Activated CD4-positive, alpha-beta T cell treated with anti-CD3 and anti-CD28 coated beads, Interleukin-2, amount 10 ng/mL, durations not matched to agents 7 days and 5 days (primary cell): Measurements from ENCODE around the gene KRTAP10-8. TPM values are rescaled to one million over a fixed set of nuclear protein-coding genes. Genes with fewer than 3 reads are reported as not detected.

Experiments used
- CTCF ChIA-PET: fragments of 350-600 bp; sonication (Branson Sonifier 250); formaldehyde crosslinking; loops from one replicate; lab custom pipeline; 2021; ENCODE audit warnings: antibody characterized with exemption; lab: Charles Lee
- POLR2A ChIA-PET: fragments of 350-600 bp; sonication (Branson Sonifier 250); formaldehyde crosslinking; loops from one replicate; lab custom pipeline; 2021; ENCODE audit warnings: antibody characterized with exemption; lab: Charles Lee
- DNase-seq: peaks from one replicate; pipeline ENCODE4 v3.0.0-alpha.2; 2020
- H3K27ac Mint-ChIP-seq: one replicate; pipeline ENCODE4 v1.8.0; 2021; ENCODE audit warnings: mild to moderate bottlenecking, moderate library complexity, mixed read lengths
- H3K27me3 Mint-ChIP-seq: one replicate; pipeline ENCODE4 v1.8.0; 2021; ENCODE audit warnings: mixed read lengths
- H3K36me3 Mint-ChIP-seq: one replicate; pipeline ENCODE4 v1.8.0; 2021; ENCODE audit warnings: low read depth, mixed read lengths
- H3K4me1 Mint-ChIP-seq: one replicate; pipeline ENCODE4 v1.8.0; 2021; ENCODE audit warnings: mixed read lengths
- H3K4me3 Mint-ChIP-seq: one replicate; pipeline ENCODE4 v1.8.0; 2021; ENCODE audit warnings: mild to moderate bottlenecking, moderate library complexity, mixed read lengths
- H3K9me3 Mint-ChIP-seq: one replicate; pipeline ENCODE4 v1.8.0; 2021; ENCODE audit warnings: mixed read lengths
- total RNA-seq, 2 experiments: library from RNA; stranded (reverse); gene quantifications; one replicate each; pipeline ENCODE4 v1.2.3, GENCODE V29; 2021

KRTAP10-8 gene
- not detected for total RNA-seq

GRCh38 chr21:44612029-44612486 is at the start of gene KRTAP10-8:
KRTAP10-8 (plus strand) TSS chr21:44612079; CDS start chr21:44612101, 22 bp downstream.
- H3K4me1 Mint-ChIP-seq, result peaks cover 5% of the 10 kb centered on the region
- CTCF ChIA-PET, result no interaction called here
- peaks cover 4% of the 10 kb centered on the region for H3K36me3 Mint-ChIP-seq
- peaks cover 4% of the 10 kb centered on the region for H3K27me3 Mint-ChIP-seq
- no peak for DNase-seq
- H3K4me3 Mint-ChIP-seq, result no peak within 1 kb of the TSS
- H3K9me3 Mint-ChIP-seq, result peaks cover 23% of the 10 kb centered on the region
- POLR2A ChIA-PET, result no interaction called here
- H3K27ac Mint-ChIP-seq, result no peak within 1 kb of the TSS

DNA sequence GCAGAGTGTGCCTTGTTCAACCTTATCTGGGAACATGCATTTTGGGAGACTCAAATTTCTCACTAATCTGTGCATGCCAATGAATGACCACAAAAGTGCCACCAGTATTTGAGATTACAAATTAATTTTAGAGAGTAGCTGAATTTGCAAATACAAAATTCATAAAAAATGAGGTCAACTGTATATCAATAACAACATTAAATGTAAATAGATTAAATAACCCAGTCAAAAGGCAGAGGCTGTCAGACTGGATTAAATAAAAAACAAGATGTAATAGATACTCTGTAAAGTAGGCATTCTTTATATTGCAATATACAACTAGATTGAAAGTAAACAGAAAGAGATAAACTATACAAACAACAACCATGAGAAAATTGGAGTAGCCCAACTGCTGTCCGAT is 47.8 kb upstream of the KRTAP10-8 start:
- no peak overlapping the region for H3K4me3 Mint-ChIP-seq
- no peak overlapping the region for H3K27ac Mint-ChIP-seq
- peaks cover 14% of the 10 kb centered on the region for H3K4me1 Mint-ChIP-seq
- CTCF ChIA-PET, result no interaction called here
- peaks cover 7% of the 10 kb centered on the region for H3K36me3 Mint-ChIP-seq
- H3K27me3 Mint-ChIP-seq, result peaks cover 12% of the 10 kb centered on the region
- no peak for DNase-seq
- H3K9me3 Mint-ChIP-seq, result peaks cover 19% of the 10 kb centered on the region
- POLR2A ChIA-PET, result no interaction called here

GRCh38 chr21:44564886-44565598 is 46.8 kb upstream of the KRTAP10-8 start:
- Mint-ChIP-seq H3K9me3 (peaks cover 15% of the 10 kb centered on the region), H3K27me3 (peaks cover 12% of the 10 kb centered on the region), H3K36me3 (peaks cover 7% of the 10 kb centered on the region), H3K4me1 (peaks cover 14% of the 10 kb centered on the region), H3K4me3 (peak overlapping the region; percentile 28), H3K27ac (peak overlapping the region; percentile 90)
- no peak for DNase-seq
- ChIA-PET CTCF (no interaction called here), POLR2A (no interaction called here)

GRCh38 chr21:44566403-44566802 is 45.5 kb upstream of the KRTAP10-8 start:
- no peak overlapping the region for H3K27ac Mint-ChIP-seq
- CTCF ChIA-PET, result no interaction called here

DNA sequence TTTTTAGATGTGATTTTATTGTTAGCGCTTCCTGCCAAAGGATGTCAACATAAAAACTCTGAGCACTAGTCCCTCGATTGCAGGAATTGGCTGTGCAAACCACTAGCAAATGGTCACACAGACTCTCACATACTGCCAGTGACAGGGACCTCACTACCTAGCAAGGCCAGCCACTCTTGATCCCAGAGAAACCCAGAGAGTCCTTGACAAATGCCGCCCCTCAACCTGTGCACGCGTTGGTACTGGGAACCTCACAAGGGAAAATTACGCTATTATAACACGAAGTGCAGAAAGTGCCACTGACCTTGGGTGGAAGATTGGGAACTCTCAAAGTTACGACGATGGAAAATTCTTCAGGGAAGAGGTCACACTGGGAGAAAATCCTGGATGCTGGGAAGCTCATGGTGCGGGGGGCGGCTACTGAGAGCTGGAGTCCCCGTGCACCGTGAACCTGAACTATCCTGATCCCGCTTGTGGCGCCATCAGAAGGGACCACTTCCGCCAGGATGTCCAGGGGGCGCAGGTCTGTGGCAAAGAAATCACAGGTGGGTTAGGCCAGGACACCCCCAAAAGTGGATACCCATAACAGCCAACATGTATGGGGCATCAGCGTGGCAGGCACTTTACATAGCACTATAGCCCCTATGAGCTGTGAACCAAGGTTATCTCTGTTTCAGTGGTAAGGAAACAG is 44.3 kb upstream of the KRTAP10-8 start:
- POLR2A ChIA-PET, result no interaction called here
- H3K27me3 Mint-ChIP-seq, result peaks cover 2% of the 10 kb centered on the region
- H3K27ac Mint-ChIP-seq, result peak overlapping the region; percentile 70
- peaks cover 14% of the 10 kb centered on the region for H3K4me1 Mint-ChIP-seq
- H3K36me3 Mint-ChIP-seq, result peaks cover 2% of the 10 kb centered on the region
- CTCF ChIA-PET, result no interaction called here
- H3K4me3 Mint-ChIP-seq, result no peak overlapping the region
- peaks cover 13% of the 10 kb centered on the region for H3K9me3 Mint-ChIP-seq
- no peak for DNase-seq

More at GRCh38 chr21:44566403-44566802, 45.5 kb upstream of the KRTAP10-8 start:
- DNase-seq, result no peak
- POLR2A ChIA-PET, result no interaction called here
- peaks cover 4% of the 10 kb centered on the region for H3K27me3 Mint-ChIP-seq
- no peak overlapping the region for H3K4me3 Mint-ChIP-seq
- H3K36me3 Mint-ChIP-seq, result peaks cover 2% of the 10 kb centered on the region
- H3K9me3 Mint-ChIP-seq, result peaks cover 15% of the 10 kb centered on the region
- H3K4me1 Mint-ChIP-seq, result peaks cover 14% of the 10 kb centered on the region

GRCh38 chr21:44568261-44568660 is 43.6 kb upstream of the KRTAP10-8 start:
- no peak overlapping the region for H3K4me3 Mint-ChIP-seq
- H3K9me3 Mint-ChIP-seq, result peaks cover 12% of the 10 kb centered on the region
- H3K27ac Mint-ChIP-seq, result no peak overlapping the region
- POLR2A ChIA-PET, result no interaction called here
- H3K36me3 Mint-ChIP-seq, result peaks cover 2% of the 10 kb centered on the region
- peaks cover 2% of the 10 kb centered on the region for H3K27me3 Mint-ChIP-seq
- peaks cover 14% of the 10 kb centered on the region for H3K4me1 Mint-ChIP-seq
- CTCF ChIA-PET, result no interaction called here
- no peak for DNase-seq

- H3K36me3 Mint-ChIP-seq, result no peaks in the 10 kb centered on the region
- DNase-seq, result no peak
- ChIA-PET CTCF (no interaction called here), POLR2A (no interaction called here)
- H3K27me3 Mint-ChIP-seq, result peaks cover 2% of the 10 kb centered on the region
- H3K4me3 Mint-ChIP-seq, result no peak overlapping the region
- H3K9me3 Mint-ChIP-seq, result peaks cover 10% of the 10 kb centered on the region
- H3K4me1 Mint-ChIP-seq, result peaks cover 14% of the 10 kb centered on the region
- peak overlapping the region; percentile 65 for H3K27ac Mint-ChIP-seq
These were observed 43.0 kb upstream of the KRTAP10-8 start for GRCh38 chr21:44568667-44569556.

GRCh38 chr21:44569861-44570517 is 41.9 kb upstream of the KRTAP10-8 start:
- ChIA-PET CTCF (no interaction called here), POLR2A (no interaction called here)
- H3K27ac Mint-ChIP-seq, result no peak overlapping the region
- H3K36me3 Mint-ChIP-seq, result no peaks in the 10 kb centered on the region
- no peak for DNase-seq
- peaks cover 5% of the 10 kb centered on the region for H3K9me3 Mint-ChIP-seq
- H3K4me1 Mint-ChIP-seq, result peaks cover 6% of the 10 kb centered on the region
- no peak overlapping the region for H3K4me3 Mint-ChIP-seq
- H3K27me3 Mint-ChIP-seq, result peaks cover 2% of the 10 kb centered on the region

GRCh38 chr21:44571296-44571695 is 40.6 kb upstream of the KRTAP10-8 start:
- Mint-ChIP-seq H3K4me1 (no peaks in the 10 kb centered on the region), H3K4me3 (no peak overlapping the region), H3K36me3 (no peaks in the 10 kb centered on the region), H3K27ac (no peak overlapping the region), H3K9me3 (peaks cover 8% of the 10 kb centered on the region), H3K27me3 (peaks cover 4% of the 10 kb centered on the region)
- CTCF ChIA-PET, result no interaction called here
- no peak for DNase-seq
- POLR2A ChIA-PET, result no interaction called here

DNA sequence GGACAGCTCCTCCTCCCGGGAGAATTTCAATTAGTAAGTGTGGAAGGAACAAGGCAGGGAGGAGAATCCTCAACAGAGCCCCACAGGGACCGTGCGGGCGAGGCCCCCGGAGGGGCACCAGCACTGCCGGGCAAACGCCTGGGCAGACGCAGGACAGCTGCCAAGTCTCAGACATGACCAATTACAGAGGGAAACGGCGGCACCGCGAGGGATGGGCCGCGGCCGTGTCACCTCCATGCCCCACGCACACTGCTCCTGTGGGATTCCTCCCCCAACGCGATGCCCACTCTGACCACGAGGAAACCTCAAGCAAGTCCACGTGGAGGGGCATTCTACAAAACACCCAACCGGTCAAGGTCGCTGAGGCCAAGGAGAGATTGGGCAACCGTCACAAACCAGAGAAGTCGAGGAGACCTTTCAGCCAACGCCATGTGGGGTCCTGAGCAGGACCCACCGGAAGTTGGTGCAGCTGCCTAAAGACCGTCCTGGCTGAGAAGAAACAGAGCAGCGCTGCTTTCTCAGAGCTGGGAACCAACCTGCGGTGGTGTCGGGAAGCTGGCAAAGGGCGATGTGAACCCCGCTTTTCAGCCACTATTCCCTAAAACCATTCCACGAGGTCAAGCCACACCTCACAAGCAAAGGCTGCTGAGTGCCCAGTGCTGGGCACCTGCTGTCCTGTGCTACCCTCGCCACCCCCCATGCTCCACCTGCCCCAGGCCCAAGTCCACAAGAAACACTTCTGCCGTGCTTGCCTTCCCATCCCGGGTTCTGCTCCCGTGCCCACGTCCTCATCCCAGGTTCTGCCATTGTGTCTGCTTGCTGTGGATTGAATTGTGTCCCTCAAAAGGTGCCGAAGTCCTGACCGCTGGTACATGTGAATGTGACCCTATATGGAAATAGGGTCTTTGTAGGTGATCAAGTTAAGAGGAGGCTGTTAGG is 39.8 kb upstream of the KRTAP10-8 start:
- POLR2A ChIA-PET, result no interaction called here
- Mint-ChIP-seq H3K4me1 (no peaks in the 10 kb centered on the region), H3K9me3 (peaks cover 12% of the 10 kb centered on the region), H3K36me3 (no peaks in the 10 kb centered on the region), H3K27me3 (peaks cover 4% of the 10 kb centered on the region), H3K4me3 (no peak overlapping the region), H3K27ac (no peak overlapping the region)
- no peak for DNase-seq
- CTCF ChIA-PET, result interaction anchor here (1.5 kb wide), 1 partner anchor 95 kb away, joined by 4 read pairs; the partner anchor contains the start of gene KRTAP12-2

GRCh38 chr21:44572959-44573583 is 38.8 kb upstream of the KRTAP10-8 start:
- no peak for DNase-seq
- H3K9me3 Mint-ChIP-seq, result peaks cover 20% of the 10 kb centered on the region
- H3K4me1 Mint-ChIP-seq, result no peaks in the 10 kb centered on the region
- peak overlapping the region; percentile 62 for H3K27ac Mint-ChIP-seq
- peaks cover 4% of the 10 kb centered on the region for H3K27me3 Mint-ChIP-seq
- CTCF ChIA-PET, result interaction anchor here (1.5 kb wide), 1 partner anchor 94 kb away, joined by 4 read pairs; the partner anchor contains the start of gene KRTAP12-2
- H3K4me3 Mint-ChIP-seq, result no peak overlapping the region
- POLR2A ChIA-PET, result no interaction called here
- peaks cover 2% of the 10 kb centered on the region for H3K36me3 Mint-ChIP-seq
